OCI-LY1 (cell line): ENCODE data around the gene ANP32A.

Source experiments
- CTCF ChIP-seq: fragments of 200-600 bp; sonication (generic), shearing (Covaris generic); IDR thresholded peaks from 2 replicates; pipeline ENCODE4 v1.5.1; 2017; ENCODE audit warnings: mild to moderate bottlenecking, antibody characterized with exemption, low read length, moderate library complexity, mixed read lengths
- EZH2 ChIP-seq: fragments of 200-600 bp; sonication (generic), shearing (Covaris generic); IDR thresholded peaks from 2 replicates; pipeline ENCODE4 v1.8.0; 2017; ENCODE audit warnings: borderline replicate concordance, mixed run types, mild to moderate bottlenecking, antibody characterized with exemption, low read length, moderate library complexity, mixed read lengths

- TF ChIP-seq CTCF (no peak), EZH2 (no peak)
These were observed 54.9 kb downstream of the ANP32A start for GRCh38 chr15:68765602-68766368.
